NCI-H1092 treated with DMSO at 0.1 percent for 48 hours (cell line): ENCODE measurements around the gene MAD1L1.
"Not testable (repeated sequence)": the region's sequence is repeated elsewhere in the genome, so short reads cannot be mapped to it uniquely, and the experiment has no call there.

Experiments used
- DNase-seq: peaks from one replicate; lab custom pipeline; 2025; lab: John Stamatoyannopoulos, UW

The MAD1L1 gene

DNA sequence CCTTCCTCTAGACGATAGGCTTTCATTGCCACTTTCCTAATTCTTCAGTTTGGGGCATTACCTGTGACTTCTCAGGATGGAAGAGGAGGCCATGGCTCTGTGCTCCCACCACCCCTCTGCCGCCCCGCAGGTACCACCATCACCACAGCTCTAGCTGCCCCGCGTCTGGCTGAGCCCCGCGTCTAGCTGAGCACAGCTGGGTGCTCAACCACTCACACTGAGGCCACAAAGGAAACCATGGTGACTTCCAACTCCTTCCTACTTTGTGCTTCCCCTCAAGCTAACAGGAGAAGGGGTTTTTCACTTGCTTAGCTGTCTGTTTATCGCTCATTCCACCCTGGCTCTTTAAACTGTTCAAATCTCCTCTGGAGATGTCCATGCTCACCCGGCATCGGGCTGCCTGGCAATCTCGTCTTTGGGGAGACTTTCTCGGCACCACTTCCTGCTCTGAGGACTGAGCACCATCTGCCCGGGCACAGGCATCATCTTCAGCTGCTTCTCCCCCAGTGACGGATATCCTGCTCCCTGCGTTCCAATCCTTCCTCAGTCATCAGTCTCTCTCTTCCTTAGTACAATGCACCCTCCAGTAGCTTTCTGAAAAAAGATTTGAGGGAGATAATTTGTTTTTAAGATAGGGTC, 59.4 kb downstream of the MAD1L1 start:
- DNase-seq: peak; percentile 81

DNA sequence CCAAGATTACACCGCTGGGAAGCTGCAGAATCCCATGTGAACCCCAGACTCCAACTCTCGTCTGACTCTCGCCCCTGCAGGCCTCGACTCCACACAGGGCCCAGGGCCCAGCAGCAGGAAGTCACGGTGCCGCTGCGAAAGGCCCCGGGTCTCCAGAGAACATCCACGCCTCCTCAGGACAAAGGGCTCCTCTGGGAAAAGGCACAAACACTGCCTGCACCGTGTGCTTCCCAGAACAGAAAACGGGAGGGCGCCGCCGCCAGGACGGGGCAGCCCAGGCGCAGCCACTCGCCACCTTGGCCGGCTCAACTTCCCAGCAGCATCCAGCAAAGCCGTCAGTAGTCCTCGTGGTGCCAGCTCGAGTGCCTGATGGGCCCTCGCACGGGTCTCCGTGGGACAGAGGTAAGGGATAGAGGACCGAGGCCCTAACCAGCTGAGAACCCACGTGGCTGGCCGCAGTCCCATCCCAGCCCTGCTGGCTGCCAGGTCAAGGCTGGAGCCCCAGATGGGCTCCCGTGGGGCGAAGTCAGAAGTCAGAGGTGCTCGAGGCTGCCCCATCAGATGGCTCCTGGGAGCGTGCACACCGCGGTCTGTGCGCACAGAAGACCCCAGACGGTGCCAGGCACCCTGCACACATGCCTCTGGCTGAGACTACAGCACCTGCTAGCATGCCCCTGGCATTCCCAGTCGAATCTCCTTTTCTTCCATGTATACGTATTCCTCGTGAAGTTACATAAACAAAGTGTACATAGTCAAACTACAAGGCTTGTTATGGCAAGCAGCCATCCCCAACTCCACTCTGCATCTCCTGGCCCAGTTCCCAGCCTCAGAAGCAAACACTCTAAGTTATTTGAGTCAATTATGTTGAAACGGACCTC, 60.2 kb downstream of the MAD1L1 start:
- DNase-seq: peak; percentile 88

DNA sequence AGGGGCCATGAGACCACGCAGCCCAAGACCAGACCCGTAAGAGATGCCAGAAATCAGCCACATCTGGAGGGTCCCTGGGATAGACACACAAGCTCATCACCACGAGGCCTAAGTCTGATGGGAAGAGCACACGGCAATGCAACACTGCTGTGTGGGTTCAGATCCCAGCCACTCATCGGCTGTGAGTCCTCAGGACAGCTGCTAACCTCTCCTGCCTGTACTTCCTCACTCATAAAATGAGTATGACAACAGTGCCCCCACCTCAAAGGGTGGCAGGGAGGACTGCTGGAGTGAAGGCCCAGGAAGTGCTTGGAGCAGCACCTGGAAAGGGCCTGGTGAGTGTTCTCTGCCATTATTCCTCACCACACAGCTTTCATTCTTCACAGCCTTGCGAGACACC, 60.9 kb downstream of the MAD1L1 start:
- no peak for DNase-seq

DNA sequence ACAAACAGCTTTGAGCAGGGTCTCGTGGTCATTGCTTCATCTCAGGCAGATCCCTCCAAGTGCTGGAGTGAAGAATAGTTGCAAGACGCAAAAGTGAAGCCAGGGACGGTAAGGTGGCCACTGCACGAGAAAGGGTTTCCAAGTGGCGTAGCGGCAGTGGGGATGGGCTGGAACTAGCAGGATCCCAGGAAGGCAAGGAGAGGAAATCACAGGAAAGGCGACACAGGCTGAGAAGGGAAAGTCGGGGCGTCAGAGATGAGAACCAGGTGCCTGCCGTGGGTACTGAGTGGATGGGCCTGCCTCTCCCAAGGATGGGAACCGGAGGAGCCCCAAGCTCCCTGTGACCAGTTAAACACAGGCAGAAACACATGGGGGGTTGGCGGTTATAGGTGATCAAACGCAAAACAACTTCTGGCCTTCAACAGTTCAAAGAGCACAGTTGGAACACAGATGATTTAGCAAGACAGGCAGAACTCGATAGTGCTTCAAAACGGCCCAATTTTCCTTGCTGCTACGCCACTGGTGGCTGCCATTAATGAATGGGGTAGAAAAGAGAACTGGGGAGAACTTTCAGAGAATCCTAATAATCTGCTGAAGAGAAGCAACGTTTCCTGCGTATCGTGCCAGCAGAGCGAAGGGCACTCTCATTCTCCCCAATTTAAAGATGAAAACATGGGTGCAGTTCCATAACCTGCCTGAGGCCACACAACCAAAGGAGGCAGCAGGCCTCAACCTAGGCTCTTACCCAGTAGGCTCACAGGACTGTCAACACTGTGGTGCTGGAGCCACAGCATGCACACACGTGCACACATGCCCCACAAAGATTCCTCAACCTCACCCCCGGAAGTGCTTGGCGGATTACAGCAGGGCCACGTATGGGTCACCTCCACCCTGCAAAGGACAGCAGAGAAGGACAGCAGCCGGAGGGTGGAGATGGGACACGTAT, 61.9 kb downstream of the MAD1L1 start:
- DNase-seq: no peak

DNA sequence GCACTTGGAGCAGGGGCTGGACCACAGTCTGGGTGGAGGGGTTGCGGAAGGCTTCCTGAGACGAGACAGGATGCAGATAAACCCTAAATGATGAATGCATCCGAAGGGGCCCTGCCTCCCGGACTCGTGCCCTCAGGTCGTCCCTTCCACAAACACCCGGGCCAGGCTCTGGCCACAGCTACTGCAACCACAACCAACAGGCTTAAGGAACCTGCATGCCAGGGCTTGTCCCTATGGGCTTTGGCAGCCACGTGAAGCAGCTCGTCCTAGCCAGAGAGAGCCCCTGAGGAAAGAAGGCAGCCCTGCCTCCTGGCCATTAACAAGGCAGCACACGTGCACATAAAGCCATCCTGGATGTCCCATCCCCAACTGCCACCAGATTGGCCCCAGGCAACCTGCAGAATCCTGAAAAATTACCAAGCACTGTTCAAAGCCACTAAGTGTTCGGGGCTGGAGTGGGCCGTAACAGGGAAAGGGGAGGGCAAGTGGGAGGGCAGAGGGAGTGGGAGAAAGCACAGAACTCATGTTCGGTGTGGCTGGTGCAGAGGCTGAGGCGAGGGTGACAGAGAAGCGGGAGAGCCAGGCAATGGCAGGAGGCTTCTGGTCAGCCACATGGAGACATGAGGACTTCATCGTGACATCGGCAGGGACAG, 62.7 kb downstream of the MAD1L1 start:
- DNase-seq: no peak

DNA sequence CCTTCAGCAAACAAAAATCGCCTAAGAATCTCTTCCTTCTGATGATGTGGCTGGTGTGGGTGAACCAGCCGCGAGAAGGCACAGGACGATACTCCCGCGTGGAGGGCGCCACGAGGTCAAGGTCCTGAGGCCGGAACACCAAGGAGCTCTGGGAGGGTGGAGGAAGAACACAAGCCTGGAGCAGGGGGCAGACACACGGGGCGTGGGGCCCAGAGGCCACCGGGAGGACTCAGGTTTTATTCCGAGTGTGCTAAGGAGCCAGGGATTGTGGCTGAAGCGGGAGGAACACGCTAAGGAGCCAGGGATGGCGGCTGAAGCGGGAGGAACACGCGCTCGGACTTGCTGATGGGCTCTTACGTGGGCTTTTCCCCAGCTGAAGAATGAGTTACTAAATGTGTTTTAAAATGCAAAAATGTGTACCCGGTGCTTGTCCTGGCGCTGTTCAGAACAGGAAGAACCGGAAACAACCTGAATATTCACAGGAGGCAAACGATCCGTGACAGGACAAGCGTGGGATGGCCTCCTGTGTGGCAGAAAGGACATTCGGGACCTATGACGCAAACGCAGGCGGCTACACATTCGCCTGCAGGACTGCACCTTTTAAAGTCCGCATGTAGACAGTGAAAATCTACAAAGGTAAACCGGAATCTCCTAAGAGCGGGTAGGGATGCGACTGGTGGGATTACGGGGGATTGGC, 64.0 kb downstream of the MAD1L1 start:
- DNase-seq: no peak

DNA sequence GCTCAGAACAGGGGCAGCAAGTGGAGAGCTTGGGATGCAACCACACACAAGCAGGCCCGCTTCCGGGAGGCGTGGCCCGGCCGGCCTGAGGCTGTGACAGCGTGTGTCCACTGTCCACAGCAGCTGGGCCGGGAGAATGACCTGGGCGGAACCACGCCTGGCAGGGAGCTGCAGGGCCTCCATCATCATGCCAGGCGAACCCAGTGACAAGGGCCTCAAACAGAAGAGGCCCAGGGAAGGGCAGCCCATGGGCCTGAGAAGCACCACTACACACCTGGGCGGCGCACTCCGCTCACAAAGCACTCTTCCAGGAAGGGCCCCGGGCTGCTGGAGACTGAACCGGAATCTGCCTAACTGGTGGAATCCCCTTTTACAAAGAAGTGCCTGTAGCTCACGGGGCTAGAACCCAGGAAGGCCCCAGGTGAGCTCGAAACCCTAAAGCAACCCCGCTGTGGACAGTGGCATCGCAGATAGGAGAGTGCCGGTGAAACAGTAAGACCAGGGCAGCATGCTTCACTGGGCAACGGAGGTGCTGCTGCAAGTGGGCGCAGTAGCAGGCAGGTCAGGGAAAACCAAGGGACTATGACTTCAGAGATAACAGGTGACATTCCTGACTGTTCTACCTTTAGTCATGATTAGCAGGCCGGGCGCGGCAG, 66.0 kb downstream of the MAD1L1 start:
- no peak for DNase-seq

DNA sequence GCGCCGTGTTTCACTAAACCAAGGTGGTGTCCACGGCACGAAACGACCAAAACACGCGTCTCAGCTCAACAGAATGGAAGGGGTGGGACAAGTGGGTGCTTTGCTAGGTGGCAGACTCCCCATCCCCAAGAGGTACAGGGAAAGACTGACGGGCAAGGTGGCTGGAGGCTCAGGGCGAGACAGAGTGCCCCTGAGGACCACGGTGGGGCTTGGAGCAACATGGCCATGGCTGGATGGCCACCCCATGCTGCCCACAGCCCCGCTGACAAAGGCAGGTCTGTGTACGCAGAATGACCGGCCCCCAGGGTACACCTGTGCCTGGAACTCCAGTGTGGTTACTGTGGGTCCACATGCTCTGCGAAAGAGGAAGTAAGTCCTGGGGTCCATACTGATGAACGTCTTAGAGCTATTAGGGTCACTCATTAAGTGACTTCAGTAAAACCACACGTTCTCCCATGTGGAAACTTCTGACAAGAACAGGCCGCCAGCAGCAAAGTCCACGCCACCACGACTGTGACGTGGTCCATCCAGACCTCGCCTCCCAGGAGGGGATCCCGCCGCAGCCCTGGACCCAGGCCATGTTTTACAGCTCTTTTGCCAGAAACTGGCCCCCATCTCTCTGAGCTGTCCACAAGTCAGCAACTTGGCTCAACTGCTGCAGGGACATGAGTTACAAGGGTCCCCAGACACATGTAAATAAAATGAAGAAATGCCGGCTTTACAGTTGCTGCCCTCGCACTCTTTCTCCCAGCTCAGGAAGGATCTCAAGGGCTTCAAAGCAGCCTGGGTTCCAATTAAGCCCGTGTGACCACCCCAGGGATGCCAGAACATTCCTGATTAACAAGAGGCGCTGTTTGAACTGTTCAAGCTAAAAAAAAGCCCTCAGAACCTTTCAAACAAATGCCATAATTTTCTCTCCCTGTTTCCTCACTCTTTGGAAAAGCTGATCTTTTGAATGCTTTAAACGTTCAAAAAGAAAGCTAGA, 66.8 kb downstream of the MAD1L1 start:
- DNase-seq: no peak

DNA sequence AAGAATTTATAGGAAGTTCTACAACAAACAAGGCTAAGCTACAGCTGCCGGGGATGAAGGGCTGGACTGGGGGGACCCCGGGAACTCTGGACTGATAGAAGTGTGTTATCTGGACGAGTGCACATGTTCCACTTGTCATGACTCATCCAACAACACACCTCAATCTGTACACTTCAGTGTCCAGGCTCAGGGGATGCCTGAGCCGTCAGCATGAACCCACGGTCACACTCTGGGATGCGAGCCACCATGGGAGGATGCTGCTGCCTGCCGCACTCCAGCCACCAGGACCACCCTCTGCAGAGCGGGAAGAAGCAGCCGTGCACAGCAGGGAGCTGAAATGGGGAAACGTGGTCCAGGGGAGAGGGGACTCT, 67.5 kb downstream of the MAD1L1 start:
- no peak for DNase-seq

DNA sequence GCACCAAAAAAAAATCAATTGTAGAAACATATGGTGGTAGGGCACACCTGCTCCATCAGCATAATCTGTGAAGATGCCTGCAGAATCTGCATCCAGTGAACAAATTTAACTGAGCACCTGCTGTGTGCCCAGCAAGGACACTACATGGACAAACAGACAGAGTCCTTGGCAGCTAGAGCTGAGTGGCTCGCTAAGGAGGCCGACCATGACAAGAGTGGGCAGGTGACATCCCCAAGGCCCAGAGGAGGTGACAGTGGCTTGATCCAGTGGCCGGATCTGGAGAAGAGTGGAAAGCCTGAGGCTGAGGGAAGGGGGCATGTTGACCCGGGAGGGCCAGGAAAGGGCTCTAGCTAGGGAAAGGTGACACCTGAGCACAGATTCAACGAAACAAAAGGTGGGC, 68.1 kb downstream of the MAD1L1 start:
- DNase-seq: no peak

DNA sequence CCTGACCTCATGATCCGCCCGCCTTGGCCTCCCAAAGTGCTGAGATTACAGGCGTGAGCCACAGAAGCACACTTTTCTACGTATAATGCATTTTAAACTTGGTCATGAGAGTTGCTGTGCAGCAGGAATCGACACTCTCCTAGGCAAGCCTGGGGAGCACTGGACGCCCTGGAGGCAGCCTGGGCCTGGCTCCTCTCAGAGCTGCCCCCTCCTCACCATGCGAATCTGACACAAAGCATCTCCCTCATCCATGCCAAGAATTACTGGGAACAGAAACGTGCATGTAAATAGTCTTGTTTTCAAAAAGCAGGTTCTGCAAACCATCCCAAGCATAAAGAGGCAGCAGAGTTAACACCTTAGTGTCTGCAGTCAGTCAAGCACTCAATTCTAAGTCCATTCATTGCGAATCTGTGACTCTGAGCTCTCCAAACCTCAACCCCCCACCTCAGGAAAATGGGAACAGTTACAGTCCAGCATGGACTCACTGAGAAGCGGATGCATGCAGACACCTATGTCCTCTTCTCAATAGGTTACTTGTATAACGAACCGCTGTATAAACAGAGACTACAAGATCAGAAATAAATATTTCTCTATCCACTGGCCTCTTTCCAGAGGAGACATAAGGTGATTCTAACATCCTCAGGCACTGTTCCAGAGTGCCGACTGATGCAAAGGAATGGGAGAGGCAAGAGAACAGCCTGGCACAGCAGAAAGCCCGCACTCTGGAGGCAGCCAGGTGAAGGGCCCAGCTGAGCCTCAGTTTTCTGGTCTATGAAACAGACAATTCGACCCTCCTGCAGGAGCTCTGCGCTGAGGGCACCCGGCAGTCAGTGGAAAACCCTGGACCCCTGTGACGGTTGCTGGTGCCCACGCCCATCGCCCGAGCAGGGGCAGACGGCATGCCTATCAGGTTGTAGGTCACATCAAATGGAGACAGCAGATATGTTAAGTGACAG, 68.9 kb downstream of the MAD1L1 start:
- no peak for DNase-seq

DNA sequence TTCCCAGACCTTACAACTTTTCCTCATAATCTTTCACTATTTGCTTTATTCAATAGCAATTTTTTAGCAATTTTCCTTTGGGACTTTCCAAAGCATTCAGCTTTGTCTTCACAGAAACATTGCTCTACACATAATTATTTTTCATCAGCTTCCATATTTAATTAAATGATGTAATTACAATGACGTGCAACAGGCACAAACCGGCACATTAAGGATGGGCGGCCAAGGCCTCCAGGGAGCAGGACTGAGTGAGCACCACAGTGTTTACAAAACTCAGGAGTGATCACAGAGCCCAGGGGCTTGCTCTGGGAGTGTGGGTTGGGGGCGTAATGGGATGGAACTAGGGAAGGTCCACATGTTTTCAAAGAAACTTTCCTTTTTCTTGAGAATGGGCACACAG, 69.8 kb downstream of the MAD1L1 start:
- no peak for DNase-seq

DNA sequence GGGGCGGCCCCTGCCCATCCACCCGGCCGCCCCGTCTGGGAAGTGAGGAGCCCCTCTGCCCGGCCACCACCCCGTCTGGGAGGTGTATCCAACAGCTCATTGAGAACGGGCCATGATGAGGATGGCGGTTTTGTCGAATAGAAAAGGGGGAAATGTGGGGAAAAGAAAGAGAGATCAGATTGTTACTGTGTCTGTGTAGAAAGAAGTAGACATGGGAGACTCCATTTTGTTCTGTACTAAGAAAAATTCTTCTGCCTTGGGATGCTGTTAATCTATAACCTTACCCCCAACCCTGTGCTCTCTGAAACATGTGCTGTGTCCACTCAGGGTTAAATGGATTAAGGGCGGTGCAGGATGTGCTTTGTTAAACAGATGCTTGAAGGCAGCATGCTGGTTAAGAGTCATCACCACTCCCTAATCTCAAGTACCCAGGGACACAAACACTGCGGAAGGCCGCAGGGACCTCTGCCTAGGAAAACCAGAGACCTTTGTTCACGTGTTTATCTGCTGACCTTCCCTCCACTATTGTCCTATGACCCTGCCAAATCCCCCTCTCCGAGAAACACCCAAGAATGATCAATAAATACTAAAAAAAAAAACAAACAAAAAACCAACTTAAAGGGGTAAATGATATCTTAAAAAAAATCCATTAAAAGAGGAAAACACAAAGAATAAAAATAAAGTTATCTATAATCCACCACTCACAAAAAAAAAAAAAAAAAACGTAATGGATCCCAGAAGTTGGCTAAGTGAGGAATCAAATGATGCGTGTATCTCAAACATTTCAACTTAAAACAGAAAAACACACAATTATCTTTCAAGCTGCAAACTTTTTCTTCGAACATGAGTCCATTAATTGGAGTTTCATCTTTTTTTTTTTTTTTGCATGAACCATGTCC, 70.5 kb downstream of the MAD1L1 start:
- DNase-seq: not testable (repeated sequence)

DNA sequence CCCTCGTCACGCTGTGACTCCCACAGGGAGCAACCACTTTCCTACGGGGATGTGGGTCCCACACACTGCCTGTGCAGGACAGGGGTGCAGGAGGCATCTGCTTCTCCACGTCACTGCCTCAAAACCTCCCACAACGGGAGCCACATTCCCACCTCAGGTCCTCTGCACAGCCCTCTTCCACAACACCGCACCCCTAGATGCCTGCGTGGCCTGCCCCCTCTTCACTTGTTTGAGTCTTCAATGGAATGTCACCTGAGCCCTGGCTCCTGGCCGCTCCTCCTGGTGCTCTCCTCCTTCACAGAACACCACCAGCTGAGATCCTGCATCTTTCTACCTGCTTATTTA, 73.6 kb downstream of the MAD1L1 start:
- DNase-seq: no peak

DNA sequence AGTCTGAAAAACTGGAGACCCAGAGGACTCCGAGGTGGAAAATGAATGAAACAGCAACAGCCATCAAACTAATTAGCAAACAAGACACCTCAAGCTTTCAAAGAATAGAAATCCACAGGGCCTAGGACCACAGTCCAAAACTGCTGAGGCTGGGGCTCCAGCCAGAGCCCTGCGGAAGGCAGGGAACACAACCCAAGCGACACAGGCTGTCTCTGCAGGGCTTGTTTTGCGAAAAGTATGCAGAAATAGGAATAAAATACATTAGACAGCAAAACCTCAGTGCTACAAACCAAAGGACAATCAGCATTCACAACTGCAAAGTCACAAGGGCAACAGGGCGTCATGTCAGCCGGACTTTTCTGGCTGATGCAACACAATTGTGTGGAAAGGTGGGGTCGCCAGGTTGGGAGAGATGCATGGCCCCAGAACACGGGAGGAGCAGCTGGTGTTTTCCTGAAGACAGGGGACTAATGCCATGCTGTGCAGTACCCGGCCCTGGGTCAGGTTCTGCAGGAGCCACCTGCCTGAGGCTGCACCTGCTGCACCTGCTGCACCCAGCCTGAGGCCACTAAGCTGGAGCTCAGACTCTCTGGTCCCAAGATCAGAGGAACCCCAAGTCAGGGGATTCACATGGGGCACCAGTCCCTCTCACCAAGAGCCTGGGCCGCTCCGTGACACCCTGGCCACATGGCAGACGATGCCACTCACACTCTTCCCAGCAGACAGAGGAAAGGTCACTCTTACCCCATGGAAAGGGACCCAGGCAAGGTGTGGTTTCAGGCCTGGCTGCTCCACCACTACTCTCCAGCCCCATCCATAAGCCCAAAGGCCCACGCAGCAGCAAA, 74.2 kb downstream of the MAD1L1 start:
- peak; percentile 25 for DNase-seq

DNA sequence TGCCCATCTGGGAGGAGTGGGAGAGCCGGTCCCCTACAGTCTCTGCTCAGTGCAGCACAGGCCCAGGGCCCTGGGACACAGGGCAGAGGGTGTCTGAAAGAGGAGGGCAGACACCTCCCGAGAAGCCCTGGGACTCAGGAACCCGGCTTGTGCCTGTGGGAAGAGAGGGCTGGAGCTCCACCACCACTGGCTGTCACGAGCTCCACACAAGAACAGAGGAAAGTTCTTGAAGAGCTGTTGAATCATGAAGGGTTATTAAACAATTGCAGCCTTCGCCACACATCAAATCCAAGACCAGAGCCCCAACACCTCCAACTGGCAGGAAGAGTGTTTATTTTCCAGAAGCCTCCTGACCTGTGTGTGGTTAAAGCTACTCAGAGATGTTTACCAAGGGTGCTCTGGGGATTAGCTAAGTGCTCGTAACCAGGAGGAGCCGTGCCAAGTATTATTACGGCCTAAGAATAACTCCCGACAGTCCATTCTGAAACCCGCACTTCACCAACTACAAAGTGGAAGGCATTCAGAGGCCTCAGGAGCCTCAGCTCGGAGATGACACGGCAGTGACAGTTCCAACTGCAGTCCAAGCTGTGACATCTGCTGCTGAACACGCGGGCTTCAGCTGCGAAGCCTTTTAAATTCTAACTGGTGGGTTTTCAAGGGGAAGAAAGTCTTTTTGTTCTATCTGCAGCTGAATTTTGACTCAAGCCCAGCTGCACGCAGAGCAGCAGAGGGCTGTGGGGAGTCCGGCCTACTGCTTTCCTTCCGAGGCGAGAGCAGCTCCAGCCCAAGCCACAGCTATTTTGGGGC, 75.1 kb downstream of the MAD1L1 start:
- DNase-seq: peak; percentile 99
